HG03439 (cell line): ENCODE measurements around the gene ACACB.
"Not testable (repeated sequence)": the region's sequence is repeated elsewhere in the genome, so short reads cannot be mapped to it uniquely, and the experiment has no call there.

ENCODE experiments used
- ATAC-seq: cut with Tn5 transposase; IDR thresholded peaks from one replicate; pipeline ENCODE4 v1.9.1; 2021; ENCODE audit warnings: mild to moderate bottlenecking, moderate library complexity; ENCODE audit not compliant: unreplicated experiment

The ACACB gene

DNA sequence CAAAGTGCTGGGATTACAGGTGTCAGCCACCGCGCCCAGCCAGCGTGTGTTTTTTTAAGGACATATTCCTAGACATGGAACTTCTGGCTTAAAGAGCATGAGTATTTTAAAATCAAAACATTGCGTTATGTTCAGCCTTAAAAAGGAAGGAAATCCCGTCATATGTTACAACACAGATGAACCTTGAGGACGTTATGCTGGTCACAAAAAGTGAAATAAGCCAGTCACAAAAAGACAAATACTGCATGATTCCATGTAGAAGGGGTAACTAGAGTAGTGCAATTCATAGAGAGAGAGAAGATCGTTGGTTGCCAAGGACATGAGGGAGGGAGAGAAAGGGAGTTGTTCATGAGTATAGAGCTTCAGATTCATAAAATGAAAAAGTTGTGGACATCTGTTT, 53.9 kb downstream of the ACACB start:
- no peak for ATAC-seq

DNA sequence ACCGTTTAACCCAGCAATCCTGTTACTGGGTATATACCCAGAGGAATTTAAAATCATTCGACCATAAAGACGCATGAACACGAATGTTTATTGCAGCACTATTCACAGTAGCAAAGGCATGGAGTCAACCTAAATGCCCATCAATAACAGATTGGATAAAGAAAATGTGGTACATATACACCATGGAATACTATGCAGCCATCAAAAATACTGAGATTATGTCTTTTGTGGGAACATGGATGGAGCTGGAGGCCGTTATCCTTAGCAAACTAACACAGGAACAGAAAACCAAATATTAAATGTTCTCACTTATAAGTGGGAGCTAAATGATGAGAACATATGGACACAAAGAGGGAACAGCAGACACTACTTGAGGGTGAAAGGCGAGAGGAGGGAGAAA, 56.4 kb downstream of the ACACB start:
- ATAC-seq, result not testable (repeated sequence)

DNA sequence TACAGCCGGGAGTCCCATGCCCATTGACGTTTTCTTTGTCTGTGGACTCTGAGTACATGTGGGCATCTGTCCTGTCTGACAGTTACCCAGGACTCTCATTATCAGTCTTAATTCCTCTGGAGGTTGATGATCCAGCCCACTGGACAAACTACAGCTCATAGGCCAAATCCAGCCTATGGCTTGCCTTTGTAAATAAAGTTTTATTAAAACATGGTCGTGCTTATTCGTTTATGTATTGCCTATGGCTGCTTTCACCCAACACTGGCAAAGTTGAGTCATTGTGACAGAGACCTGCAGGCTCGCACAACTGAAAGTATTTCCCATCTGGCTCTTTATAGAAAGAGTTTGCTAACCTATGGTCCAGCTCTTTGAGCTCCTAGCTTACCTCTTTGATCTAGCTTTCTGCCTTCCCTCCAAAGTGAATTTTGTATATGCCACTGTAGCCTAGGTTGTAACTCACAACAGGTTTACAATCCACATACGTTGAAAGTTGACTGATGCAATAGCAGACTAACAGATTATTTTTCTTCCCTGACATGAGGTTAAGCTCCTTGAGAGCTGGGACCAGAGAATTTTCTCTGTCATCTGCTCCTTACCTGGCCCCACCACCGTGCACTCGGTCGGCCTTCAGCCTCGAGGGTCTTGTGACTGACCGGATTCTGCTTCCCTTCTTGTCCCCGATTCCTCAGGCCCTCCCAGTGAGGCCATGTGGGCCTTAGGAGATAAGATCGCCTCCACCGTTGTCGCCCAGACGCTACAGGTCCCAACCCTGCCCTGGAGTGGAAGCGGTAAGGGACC, 57.3 kb downstream of the ACACB start:
- no peak for ATAC-seq

DNA sequence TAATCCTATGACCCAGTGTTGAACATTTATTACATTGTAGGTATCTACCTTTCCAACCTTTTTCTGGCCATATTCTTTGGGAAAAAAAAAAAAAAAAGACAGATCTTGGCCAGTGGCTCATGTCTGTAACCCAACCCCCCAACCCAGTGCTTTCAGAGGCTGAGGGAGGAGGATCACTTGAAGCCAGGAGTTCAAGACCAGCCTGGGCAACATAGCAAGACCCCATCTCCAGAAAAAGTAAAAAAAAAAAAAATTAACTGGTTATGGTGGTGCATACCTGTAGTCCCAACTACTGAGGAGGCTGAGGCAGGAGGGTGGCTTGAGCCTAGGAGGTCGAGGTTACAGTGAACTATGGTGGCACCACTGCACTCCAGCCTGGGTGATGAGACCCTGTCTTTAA, 58.1 kb downstream of the ACACB start:
- ATAC-seq, result no peak

DNA sequence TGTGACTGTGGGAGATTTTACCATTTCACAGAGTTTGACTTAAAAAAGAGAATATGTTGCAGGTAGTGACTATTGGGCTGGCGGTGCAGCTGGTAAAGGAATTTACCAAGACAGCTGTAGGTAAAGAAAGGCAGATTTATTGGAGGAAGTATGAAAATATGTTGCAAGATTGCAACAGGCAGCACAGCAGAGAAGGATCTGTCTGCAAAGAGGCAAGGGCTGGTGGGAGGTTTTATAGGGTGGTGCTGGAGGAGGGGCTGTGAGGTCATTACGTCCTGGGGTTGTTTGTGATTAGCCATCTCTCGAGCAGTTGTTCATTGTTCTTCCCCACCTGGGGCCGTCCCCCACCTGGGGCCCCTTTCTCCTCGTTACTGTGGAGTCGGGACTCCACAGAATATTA, 62.1 kb downstream of the ACACB start:
- ATAC-seq, result no peak

DNA sequence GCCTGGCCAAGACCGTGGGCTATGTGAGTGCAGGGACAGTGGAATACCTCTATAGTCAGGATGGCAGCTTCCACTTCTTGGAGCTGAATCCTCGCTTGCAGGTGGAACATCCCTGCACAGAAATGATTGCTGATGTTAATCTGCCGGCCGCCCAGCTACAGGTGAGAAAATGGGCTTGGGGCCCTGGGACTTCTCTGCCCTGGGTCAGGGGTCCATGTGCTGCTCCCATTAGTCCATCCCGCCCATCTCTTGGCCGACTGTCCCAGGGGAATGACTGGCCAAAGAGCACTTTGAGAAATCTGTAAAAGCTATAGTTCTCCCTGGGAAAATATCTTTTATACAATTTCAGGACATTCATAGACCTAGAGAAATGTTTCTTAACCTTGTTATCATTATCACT, 63.5 kb downstream of the ACACB start:
- no peak for ATAC-seq

DNA sequence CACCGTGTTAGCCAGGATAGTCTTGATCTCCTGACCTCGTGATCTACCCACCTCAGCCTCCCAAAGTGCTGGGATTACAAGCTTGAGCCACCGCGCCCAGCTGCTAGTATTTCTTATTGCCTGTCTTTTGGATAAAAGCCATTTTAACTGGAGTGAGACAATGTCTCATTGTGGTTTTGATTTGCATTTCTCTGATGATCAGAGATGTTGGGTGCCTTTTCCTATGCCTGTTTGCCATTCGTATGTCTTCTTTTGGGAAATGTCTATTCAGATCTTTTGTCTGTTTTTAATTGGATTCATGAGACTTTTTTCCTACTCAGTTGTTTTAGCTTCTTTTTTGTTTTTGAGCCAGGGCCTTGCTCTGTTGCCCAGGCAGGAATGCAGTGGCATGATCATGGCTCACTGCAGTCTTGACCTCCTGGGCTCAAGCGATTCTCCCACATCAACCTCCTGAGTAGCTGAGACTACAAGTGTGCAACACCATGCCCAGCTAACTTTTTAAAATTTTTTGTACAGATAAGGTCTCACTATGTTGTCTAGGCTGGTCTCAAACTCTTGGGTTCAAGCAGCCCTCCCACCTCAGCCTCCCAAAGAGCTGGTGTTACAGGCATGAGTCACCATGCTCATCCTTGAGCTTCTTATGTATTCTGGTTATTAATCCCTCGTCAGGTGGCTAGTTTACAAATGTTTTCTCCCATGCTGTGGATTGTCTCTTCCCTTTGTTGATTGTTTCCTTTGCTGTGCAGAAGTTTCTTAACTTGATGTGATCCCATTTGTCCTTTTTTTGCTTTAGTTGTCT, 65.9 kb downstream of the ACACB start:
- no peak for ATAC-seq

DNA sequence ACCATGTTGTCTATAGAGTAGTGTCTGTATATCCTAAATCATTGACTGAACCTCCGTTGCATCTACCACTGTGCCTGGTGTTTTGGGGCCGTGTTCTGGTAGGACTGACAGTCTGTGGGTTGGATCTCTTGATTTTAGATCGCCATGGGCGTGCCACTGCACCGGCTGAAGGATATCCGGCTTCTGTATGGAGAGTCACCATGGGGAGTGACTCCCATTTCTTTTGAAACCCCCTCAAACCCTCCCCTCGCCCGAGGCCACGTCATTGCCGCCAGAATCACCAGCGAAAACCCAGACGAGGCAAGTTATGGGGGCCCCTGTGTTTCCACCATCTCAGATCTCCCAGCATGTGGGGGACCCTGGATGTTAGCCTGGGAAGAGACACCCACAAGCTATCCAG, 69.1 kb downstream of the ACACB start:
- ATAC-seq, result no peak

DNA sequence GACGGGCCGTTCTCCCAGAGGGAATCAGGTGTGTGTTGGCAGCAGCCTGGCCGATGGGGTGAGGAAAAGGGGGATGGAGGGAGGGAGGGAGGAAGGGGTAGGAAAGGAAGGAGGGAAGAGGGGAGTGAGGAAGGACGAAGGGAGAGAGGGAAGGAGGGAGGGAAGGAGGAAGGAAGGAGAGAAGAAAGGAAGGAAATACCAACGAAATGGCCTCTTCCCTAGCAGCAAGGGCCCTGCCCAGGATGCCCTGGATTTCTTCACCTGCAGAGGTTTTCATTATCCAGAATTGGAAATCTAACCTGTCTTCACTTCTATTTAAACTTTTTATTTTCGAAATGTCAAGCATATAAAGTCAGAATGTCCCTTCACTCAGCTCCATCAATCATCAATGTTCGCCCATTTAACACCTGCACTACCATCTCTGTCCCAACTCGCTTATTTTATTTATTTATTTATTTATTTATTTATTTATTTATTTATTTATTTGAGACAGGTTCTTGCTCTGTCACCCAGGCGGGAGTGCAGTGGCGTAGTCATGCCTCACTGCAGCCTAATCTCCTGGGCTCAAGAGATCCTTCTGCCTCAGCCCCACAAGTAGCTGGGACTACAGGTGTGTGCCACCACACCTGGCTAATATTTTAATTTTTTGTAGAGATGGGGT, 70.7 kb downstream of the ACACB start:
- ATAC-seq, result no peak

DNA sequence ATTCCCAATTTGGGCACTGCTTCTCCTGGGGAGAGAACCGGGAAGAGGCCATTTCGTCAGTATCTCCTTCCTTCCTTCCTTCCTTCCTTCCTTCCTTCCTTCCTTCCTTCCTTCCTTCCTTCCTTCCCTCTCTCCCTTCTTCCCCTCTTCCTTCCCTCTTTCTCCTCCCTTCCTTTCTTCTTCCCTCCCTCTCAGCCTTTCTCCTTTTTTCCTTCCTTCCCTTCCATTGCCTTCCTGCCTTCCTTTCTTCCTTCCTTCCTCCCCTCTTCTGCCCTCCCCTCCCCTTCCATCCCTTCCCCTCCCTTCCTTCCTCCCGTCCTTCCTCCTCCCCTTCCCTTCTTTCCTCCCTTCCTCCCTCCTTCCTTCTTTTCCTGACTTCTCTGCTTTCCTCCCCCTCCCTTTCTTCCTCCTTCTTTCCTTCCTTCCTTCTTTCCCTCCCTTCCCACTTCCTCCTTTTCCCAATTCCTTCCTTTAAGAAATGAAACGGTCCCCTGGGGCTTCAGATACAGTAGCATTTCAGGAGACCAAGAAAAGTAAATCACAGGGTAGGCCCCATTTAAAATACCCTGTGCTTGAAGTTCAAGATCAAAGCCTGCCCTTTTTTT, 71.8 kb downstream of the ACACB start:
- ATAC-seq, result no peak

DNA sequence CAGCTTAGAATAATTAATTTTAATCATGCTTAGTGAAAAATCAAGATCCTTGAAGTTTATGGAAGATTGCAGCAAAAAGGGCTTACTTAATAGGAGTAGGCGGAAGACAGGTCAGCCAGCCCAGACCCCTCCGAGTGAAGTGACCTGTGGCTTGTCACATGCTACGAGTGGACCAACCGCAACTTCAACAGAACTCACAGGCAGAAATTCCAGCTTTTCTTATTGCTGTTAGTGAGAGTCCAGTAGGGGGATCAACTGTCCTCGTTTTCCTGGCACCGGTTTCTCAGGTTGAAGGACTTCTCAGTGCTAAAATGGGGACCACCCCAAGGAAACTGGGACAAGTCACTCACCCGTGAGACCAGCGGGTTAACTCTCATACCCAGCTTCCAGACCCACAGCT, 72.9 kb downstream of the ACACB start:
- ATAC-seq, result no peak

DNA sequence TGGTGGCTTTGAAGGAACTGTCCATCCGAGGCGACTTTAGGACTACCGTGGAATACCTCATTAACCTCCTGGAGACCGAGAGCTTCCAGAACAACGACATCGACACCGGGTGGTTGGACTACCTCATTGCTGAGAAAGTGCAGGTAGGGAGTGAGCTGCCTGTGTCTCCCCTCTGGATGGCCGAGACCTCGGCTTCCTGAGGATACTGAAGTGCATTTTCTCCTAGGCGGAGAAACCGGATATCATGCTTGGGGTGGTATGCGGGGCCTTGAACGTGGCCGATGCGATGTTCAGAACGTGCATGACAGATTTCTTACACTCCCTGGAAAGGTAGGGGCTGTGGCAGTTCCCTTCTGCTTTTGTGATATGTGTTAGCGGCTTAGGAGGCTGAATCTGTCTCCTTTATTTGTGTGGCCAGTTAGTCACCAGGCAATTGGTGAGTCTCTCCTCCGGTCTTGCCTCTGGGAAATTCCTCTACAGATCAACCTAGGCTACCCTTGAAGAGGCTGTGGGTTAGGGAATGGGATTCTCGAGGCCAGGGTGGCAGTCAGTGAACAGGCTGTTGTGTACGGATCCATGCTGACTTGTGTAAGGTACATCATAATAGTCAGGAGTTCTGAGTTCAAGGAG, 75.3 kb downstream of the ACACB start:
- no peak for ATAC-seq

DNA sequence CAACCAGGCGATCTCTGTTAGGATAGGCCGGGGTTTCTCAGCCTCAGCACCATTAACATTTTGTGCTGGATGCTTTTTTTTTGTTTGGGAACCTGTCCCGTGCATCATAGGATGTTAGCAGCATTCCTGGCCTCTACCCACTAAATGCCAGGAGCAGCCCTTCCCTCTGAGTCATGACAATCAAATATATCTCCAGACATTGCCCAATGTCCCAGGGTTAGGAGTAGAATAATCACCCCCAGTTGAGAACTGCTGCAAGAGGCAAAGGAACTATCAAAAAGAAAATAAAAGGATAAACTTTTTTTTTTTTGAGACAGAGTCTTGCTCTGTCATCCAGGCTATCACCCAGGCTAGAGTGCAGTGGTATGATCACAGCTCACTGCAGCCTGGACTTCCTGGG, 76.0 kb downstream of the ACACB start:
- ATAC-seq, result no peak

DNA sequence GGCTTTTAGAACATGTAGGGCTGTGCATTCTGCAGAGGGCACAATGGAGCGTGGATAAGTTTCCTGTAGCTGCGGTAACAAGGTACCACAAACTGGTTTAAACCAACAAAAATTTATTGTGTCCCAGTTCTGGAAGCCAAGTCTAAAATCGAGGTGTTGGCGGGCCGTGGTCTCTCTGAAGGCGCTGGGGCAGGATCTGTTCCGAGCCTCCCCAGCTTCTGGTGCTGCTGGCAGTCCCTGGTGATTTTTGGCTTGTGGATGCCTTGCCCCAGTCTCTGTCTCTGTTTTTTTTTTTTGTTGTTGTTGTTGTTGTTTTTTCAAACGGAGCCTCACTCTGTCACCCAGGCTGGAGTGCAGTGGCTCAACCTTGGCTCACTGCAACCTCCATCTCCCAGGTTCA, 77.5 kb downstream of the ACACB start:
- no peak for ATAC-seq

DNA sequence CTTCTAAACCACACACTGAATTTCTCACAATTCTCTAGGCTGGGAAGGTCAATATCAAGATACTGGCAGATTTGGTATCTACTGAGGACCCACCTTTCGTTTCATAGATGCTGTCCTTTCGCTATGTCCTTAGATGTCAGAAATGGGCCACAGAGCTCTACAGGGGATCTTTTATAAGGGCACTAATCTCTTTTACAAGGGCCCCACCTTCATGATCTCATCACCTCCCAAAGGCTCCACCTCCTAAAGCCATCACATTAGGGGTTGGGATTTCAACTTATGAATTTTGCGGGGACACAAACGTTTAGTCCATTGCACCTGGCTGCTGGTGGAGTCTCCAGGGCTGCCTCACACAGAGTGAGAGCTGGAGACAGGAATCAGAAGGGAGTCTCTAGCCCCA, 79.9 kb downstream of the ACACB start:
- no peak for ATAC-seq

DNA sequence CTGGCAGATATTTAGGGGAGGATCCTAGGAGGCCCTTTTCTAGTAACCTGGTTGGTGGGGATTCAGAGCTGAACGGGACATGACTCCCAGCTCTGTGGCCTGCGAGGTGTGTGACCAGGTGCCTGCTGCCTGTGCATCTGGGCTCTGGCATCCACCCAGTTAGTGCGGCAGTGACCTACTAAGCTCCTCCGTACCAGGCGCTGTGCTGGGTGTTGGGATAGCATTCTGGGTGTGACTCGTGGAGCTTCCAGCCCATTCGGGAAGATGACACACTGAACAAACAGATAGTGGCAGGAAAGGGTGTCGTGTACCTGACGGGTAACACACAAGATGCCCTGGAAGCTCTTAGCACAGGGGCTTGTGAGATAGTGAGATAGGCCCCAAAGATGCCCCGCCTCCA, 80.9 kb downstream of the ACACB start:
- ATAC-seq, result no peak

DNA sequence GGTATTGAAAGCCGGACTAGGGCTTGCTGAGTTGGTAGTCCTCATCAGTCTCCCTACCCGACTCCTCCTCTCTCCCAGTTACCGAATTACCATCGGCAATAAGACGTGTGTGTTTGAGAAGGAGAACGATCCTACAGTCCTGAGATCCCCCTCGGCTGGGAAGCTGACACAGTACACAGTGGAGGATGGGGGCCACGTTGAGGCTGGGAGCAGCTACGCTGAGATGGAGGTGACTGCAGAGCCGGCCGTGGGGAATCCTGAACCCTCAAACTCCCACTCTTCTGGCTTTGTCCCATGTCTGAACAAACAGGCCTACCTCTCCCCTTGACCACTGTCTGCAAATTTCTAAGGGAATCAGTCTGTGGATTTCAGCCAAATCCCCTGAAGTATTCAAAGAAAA, 82.9 kb downstream of the ACACB start:
- ATAC-seq, result no peak

DNA sequence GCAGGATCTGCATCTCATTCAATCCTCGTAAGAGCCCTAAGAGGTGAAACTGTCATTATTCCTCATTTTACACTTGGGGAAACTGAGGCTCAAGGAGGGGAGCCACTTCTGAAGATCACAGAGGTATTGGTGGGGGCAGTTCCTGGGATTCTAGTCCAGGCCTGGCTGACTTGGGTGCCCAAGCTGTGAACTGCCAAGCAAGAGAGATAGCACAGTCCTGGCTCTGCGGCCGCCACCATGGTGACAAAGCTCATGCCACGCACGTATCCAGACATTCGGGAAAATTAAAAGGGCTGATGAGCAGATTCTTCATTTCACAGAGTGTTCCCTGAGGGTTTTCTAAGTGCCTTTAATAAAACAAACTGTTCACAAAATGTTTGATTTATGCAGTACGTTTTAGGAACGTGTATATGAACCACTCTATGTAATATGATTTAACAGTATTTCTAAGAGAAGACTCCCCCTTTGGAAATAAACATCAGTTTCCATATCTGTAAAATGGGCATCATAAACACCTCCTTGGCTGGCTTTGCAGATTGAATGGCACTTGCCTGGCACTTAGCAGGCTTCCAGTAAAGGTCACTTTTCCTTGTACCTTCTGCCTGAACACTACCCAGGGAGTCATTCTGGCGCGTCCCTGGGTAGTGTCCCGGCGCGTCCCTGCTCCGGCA, 84.6 kb downstream of the ACACB start:
- ATAC-seq, result no peak

DNA sequence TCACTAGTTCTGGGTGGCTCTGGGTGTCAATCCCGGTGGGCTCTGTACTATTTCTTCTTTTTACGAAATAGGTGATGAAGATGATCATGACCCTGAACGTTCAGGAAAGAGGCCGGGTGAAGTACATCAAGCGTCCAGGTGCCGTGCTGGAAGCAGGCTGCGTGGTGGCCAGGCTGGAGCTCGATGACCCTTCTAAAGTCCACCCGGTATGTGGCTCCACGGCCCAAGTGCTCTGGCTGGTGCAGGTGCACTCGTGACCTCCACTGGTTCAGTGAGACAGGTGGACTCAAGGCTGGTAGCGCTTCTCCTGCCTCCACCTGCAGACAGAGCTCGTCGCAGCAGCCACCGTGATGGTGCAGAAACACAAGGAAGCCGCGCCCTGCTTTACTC, 85.1 kb downstream of the ACACB start:
- no peak for ATAC-seq

DNA sequence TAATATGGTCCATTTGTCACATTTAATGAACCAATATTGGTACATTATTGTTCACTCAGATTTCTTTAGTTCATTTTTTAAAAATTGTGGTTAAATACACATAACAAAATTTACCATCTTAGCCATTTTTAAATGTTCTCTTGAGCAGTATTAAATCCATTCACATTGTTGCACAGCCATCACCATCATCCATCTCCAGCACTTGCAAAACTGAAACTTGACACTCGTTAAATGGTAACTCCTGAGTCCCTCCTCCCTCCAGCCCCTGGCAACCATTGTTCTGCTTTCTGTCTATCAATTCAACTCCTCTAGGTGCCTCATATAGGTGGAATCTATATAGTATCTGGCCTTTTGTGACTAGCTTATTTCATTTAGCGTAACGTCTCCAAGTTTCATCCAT, 86.4 kb downstream of the ACACB start:
- ATAC-seq, result no peak

DNA sequence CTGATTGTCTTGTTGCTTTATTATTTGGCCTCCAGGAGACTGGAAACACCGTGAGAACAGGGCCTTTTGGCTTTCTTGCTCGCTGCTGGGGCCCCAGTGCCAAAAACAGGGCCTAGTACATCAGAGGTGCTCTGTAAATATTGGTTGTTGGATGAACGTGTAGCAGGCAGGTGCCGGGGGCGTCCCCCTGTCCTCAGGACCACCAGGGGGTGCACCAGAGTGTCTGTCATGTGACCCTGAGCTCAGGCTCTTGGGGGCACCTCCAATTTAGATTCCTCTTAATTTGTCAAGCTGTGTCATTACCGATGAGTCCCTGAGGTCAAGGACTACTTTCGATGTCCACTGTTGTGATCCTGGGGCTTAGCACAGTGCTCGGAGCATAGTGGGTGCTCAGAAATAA, 87.1 kb downstream of the ACACB start:
- no peak for ATAC-seq
